ENCODE measurements around the gene IRAK1. TPM values are rescaled to one million over a fixed set of nuclear protein-coding genes. Genes with fewer than 3 reads are reported as not detected.

Gene IRAK1
- total RNA-seq, 1 experiment from 2014 or later: 92.3 TPM

DNA sequence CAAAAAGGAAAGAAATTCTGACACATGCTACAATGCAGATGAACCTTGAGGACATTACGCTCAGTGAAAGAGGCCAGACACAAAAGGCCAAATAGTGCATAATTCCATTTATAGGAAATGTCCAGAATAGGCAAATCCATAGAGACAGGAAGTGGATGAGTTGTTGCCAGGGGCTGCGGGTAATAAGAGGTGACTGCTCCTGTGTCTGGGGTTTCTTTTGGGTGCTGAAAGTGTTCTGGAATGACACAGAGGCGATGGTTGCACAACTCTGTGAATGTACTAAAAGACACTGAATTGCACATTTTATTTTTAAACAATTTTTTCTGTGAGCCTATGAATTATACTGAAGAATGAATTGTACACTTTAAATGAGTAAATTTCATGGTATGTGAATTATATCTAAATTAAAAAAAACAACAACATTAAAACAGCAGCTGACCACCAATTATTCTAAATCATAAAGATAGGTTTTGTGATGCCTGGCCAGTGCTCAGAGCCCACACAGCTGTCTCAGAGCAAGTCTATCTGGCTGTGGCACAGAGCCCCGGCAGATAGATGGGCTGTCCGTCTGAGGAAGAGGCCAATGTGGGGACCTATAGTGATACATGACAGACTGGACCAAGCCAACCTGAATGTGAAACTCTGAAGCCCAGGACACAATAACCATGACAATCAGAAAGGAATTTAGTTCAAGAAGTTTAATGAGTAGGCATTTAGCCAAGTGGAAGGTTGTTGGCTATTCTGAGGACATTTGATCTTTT lies 23.5 kb upstream of the IRAK1 start:
- no peaks in the 10 kb centered on the region for H3K9me3 ChIP-seq (ENCODE audit: control insufficient read depth in 1 of 2, insufficient read depth in 1 of 2, low read depth in 1 of 2, low read length in 2 of 2)
- no peak overlapping the region for H2AFZ ChIP-seq (ENCODE audit: low read depth, low read length, poor library complexity, severe bottlenecking)
- no peaks in the 10 kb centered on the region; a peak in 1 of 4 replicates for H3K36me3 ChIP-seq (ENCODE audit: control insufficient read depth in 1 of 2, insufficient read depth in 2 of 2, low read length in 2 of 2)
- TF ChIP-seq ELF1 (IDR thresholded peaks at IDR 0.05; ENCODE audit: borderline replicate concordance, low read depth) (no peak), ZNF274 (IDR thresholded peaks at IDR 0.05; ENCODE audit: low read depth, low read length) (no peak), YY1 (IDR thresholded peaks at IDR 0.05; ENCODE audit: extremely low read depth, insufficient replicate concordance, low read depth, low read length) (no peak), EZH2phosphoT487 (IDR thresholded peaks at IDR 0.05; ENCODE audit: borderline replicate concordance) (no peak), JUND (IDR thresholded peaks at IDR 0.05) (no peak), MAX (IDR thresholded peaks at IDR 0.05) (no peak), TCF7L2 (IDR thresholded peaks at IDR 0.05; ENCODE audit: borderline replicate concordance, extremely low read depth, insufficient read depth, insufficient read length) (no peak), POLR2A (IDR thresholded peaks at IDR 0.05; ENCODE audit: borderline replicate concordance, extremely low read depth, insufficient read depth, insufficient read length) (no peak), CTCF (IDR thresholded peaks at IDR 0.05 in 2 of 3, conservative IDR thresholded peaks at IDR 0.05 in 1 of 3; ENCODE audit: borderline replicate concordance in 1 of 3, insufficient read depth in 1 of 3, low read depth in 2 of 3, low read length in 2 of 3) (no peak), EGR1 (IDR thresholded peaks at IDR 0.05; ENCODE audit: low read depth) (no peak), SP1 (IDR thresholded peaks at IDR 0.05; ENCODE audit: low read depth) (no peak), SRF (IDR thresholded peaks at IDR 0.05; ENCODE audit: low read depth) (no peak), EZH2 (IDR thresholded peaks at IDR 0.05) (no peak), ZFX (IDR thresholded peaks at IDR 0.05) (no peak), CEBPB (IDR thresholded peaks at IDR 0.05; ENCODE audit: low read depth) (no peak), CBX3 (IDR thresholded peaks at IDR 0.05; ENCODE audit: low read depth) (no peak), RAD21 (IDR thresholded peaks at IDR 0.05; ENCODE audit: low read depth) (no peak), FOSL1 (IDR thresholded peaks at IDR 0.05; ENCODE audit: low read depth) (no peak)
- TF ChIP-seq, protein P1, sequence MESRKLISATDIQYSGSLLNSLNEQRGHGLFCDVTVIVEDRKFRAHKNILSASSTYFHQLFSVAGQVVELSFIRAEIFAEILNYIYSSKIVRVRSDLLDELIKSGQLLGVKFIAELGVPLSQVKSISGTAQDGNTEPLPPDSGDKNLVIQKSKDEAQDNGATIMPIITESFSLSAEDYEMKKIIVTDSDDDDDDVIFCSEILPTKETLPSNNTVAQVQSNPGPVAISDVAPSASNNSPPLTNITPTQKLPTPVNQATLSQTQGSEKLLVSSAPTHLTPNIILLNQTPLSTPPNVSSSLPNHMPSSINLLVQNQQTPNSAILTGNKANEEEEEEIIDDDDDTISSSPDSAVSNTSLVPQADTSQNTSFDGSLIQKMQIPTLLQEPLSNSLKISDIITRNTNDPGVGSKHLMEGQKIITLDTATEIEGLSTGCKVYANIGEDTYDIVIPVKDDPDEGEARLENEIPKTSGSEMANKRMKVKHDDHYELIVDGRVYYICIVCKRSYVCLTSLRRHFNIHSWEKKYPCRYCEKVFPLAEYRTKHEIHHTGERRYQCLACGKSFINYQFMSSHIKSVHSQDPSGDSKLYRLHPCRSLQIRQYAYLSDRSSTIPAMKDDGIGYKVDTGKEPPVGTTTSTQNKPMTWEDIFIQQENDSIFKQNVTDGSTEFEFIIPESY (IDR thresholded peaks at IDR 0.05; ENCODE audit: extremely low read depth, insufficient replicate concordance, low read length): no peak
- no peaks in the 10 kb centered on the region for H3K4me1 ChIP-seq (ENCODE audit: control insufficient read depth in 1 of 2, insufficient read depth in 2 of 2, low read length in 2 of 2)
- H3K27me3 ChIP-seq (ENCODE audit: insufficient read depth, low read length): no peaks in the 10 kb centered on the region
- no TSS peak for BruUV-seq (replicated peaks)
- CTCF ChIA-PET: no interaction called here
- H4K20me1 ChIP-seq (ENCODE audit: insufficient read depth): no peaks in the 10 kb centered on the region
- H3K4me2 ChIP-seq (ENCODE audit: low read length): no peak overlapping the region
- no peaks in the 10 kb centered on the region for H3K9me2 ChIP-seq (ENCODE audit: insufficient read depth)
- ATAC-seq (no peak), DNase-seq (ENCODE audit: low read depth, low spot score) (no peak)
- H3K4me3 ChIP-seq (replicated peaks in 1 of 2; ENCODE audit: low read depth in 1 of 2, low read length in 2 of 2): no peak overlapping the region
- RAD21 ChIA-PET (ENCODE audit: low non-redundant PET in 1 of 2, low total read pairs in 2 of 2, uncharacterized antibody in 2 of 2, unreplicated experiment in 2 of 2): no interaction called here
- H3K9ac ChIP-seq (ENCODE audit: low read length): no peak overlapping the region
- POLR2A ChIA-PET: no interaction called here
- H3K27ac ChIP-seq (ENCODE audit: low read depth, low read length): no peak overlapping the region
- intact Hi-C loops (cut with micrococcal nuclease): no loop called here
- peaks cover 34% of the 10 kb centered on the region for H3K79me2 ChIP-seq (ENCODE audit: insufficient read depth, low read length)
